Measurements from ENCODE around the gene TSHZ2. TPM values are rescaled to one million over a fixed set of nuclear protein-coding genes. Genes with fewer than 3 reads are reported as not detected.

TSHZ2 gene
- total and polyA plus RNA-seq, 2 donors (not counting 3 experiments of a cell fraction or from before 2014, with no cell fraction given), result not detected

GRCh38 chr20:53087037-53087777, 115.0 kb downstream of the TSHZ2 start:
- no peak for TF ChIP-seq EZH2 (IDR thresholded peaks at IDR 0.05; ENCODE audit: borderline replicate concordance, low read depth, low read length, severe bottlenecking)
- dilution Hi-C loops (cut with MboI; ENCODE audit: extremely low pct_ligation_motif_present, low sequenced_read_pairs), result no loop called here
- no TSS peak for BruUV-seq (replicated peaks)
- FAIRE-seq (no peak), DNase-seq (ENCODE audit: low read depth, low spot score) (no peak)
- no peaks in the 10 kb centered on the region for H3K79me2 ChIP-seq (ENCODE audit: control insufficient read depth, insufficient read depth, low read length)
- ChIA-PET CTCF (no interaction called here), POLR2A (no interaction called here)
- H3K4me1 ChIP-seq (ENCODE audit: control insufficient read depth, extremely low read depth, insufficient read depth, low read length), result peaks cover 2% of the 10 kb centered on the region
- H3K9ac ChIP-seq (replicated peaks; ENCODE audit: extremely low read depth, insufficient read depth, low read length), result no peak overlapping the region
- no peak overlapping the region for H3K4me3 ChIP-seq (replicated peaks in 1 of 3; ENCODE audit: insufficient read depth in 1 of 3, low read depth in 1 of 3, low read length in 3 of 3)
- intact Hi-C loops (cut with micrococcal nuclease), result loop anchor here (10.0 kb wide), 1 partner anchor 628 kb away; no protein-coding TSS in a partner anchor
- no peak overlapping the region for H3K4me2 ChIP-seq (ENCODE audit: insufficient read depth, low read length)
- H3K9me3 ChIP-seq (replicated peaks; ENCODE audit: control insufficient read depth, insufficient read depth, low read length), result no peaks in the 10 kb centered on the region
- H3K27me3 ChIP-seq (ENCODE audit: control insufficient read depth in 2 of 2, insufficient read depth in 2 of 2, low read length in 2 of 2), result no peaks in the 10 kb centered on the region
- H3K27ac ChIP-seq (ENCODE audit: insufficient read depth, low read depth, low read length), result no peak overlapping the region
- no peak overlapping the region for H2AFZ ChIP-seq (ENCODE audit: low read depth, low read length)
- no peaks in the 10 kb centered on the region for H3K36me3 ChIP-seq (ENCODE audit: control insufficient read depth in 2 of 2, extremely low read depth in 1 of 2, insufficient read depth in 2 of 2, low read length in 2 of 2)
- no peaks in the 10 kb centered on the region for H4K20me1 ChIP-seq (replicated peaks; ENCODE audit: control insufficient read depth, extremely low read depth, insufficient read depth, low read length)
- H3K9me1 ChIP-seq (replicated peaks; ENCODE audit: control insufficient read depth, extremely low read depth, insufficient read depth, low read length), result no peaks in the 10 kb centered on the region

GRCh38 chr20:53088786-53089185, 116.6 kb downstream of the TSHZ2 start:
- DNase-seq (ENCODE audit: low read depth, low spot score) (no peak), FAIRE-seq (no peak)
- Histone ChIP-seq H3K9me1 (replicated peaks; ENCODE audit: control insufficient read depth, extremely low read depth, insufficient read depth, low read length) (no peaks in the 10 kb centered on the region), H3K4me2 (ENCODE audit: insufficient read depth, low read length) (no peak overlapping the region), H3K27ac (ENCODE audit: insufficient read depth, low read depth, low read length) (no peak overlapping the region), H3K36me3 (ENCODE audit: control insufficient read depth in 2 of 2, extremely low read depth in 1 of 2, insufficient read depth in 2 of 2, low read length in 2 of 2) (no peaks in the 10 kb centered on the region), H3K9me3 (replicated peaks; ENCODE audit: control insufficient read depth, insufficient read depth, low read length) (no peaks in the 10 kb centered on the region), H2AFZ (ENCODE audit: low read depth, low read length) (no peak overlapping the region), H3K79me2 (ENCODE audit: control insufficient read depth, insufficient read depth, low read length) (no peaks in the 10 kb centered on the region), H4K20me1 (replicated peaks; ENCODE audit: control insufficient read depth, extremely low read depth, insufficient read depth, low read length) (no peaks in the 10 kb centered on the region), H3K9ac (replicated peaks; ENCODE audit: extremely low read depth, insufficient read depth, low read length) (no peak overlapping the region), H3K4me3 (replicated peaks in 1 of 3; ENCODE audit: insufficient read depth in 1 of 3, low read depth in 1 of 3, low read length in 3 of 3) (no peak overlapping the region), H3K27me3 (ENCODE audit: control insufficient read depth in 2 of 2, insufficient read depth in 2 of 2, low read length in 2 of 2) (no peaks in the 10 kb centered on the region), H3K4me1 (ENCODE audit: control insufficient read depth, extremely low read depth, insufficient read depth, low read length) (peaks cover 2% of the 10 kb centered on the region)
- intact Hi-C loops (cut with micrococcal nuclease), result loop anchor here (10.0 kb wide), 1 partner anchor 626 kb away; no protein-coding TSS in a partner anchor
- POLR2A ChIA-PET, result no interaction called here
- CTCF ChIA-PET, result no interaction called here
- no TSS peak for BruUV-seq (replicated peaks)
- TF ChIP-seq POLR2AphosphoS5 (IDR thresholded peaks at IDR 0.05; ENCODE audit: insufficient read depth, low read depth, low read length) (no peak), POLR2A (IDR thresholded peaks at IDR 0.05; ENCODE audit: low read depth, low read length) (no peak), MAX (IDR thresholded peaks at IDR 0.05; ENCODE audit: insufficient read depth, insufficient read length) (no peak), EZH2 (IDR thresholded peaks at IDR 0.05; ENCODE audit: borderline replicate concordance, low read depth, low read length, severe bottlenecking) (no peak), GATA2 (IDR thresholded peaks at IDR 0.05; ENCODE audit: insufficient read depth, insufficient read length, low read depth, low read length) (no peak), JUN (IDR thresholded peaks at IDR 0.05; ENCODE audit: borderline replicate concordance, insufficient read depth, insufficient read length, low read depth) (no peak), CTCF (IDR thresholded peaks at IDR 0.05; ENCODE audit: extremely low read depth in 1 of 2, insufficient read depth in 1 of 2, low read depth in 1 of 2, low read length in 2 of 2) (no peak), MYC (IDR thresholded peaks at IDR 0.05; ENCODE audit: low read depth, low read length) (no peak), FOS (IDR thresholded peaks at IDR 0.05; ENCODE audit: borderline replicate concordance, insufficient read depth, low read length) (no peak)
- dilution Hi-C loops (cut with MboI; ENCODE audit: extremely low pct_ligation_motif_present, low sequenced_read_pairs), result no loop called here
